ENCODE data around the gene GOLIM4.

DNA sequence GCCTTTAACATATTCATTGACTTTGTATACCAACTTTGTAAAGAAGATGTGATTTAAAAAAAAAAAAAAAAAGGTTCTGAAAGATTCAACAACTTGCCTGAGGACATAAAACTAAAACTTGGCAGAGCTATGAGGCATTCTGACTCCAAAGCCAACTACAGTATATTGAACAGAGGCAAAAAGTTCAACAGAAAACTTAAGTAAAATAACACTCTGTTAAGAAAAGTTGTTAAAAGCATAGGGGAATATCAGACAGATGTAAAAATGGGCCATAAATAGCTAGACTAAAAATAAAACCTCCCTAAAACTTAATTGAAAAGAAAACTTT is 23.4 kb downstream of the GOLIM4 start:
- TF ChIP-seq POLR2A (IDR thresholded peaks at IDR 0.05; ENCODE audit: low read length) (no peak), GATA1 (IDR thresholded peaks at IDR 0.05; ENCODE audit: low read depth, low read length) (no peak)

Data from erythroblast (primary cell).